Fibroblast of pulmonary artery (primary cell): ENCODE data around the gene TCF7L1.
"Not testable (repeated sequence)": the region's sequence is repeated elsewhere in the genome, so short reads cannot be mapped to it uniquely, and the experiment has no call there.

ENCODE experiments used
- DNase-seq: peaks from one replicate; pipeline ENCODE4 v3.0.0-alpha.2; 2010; ENCODE audit warnings: low read depth
- H3K4me3 ChIP-seq: replicated peaks from 2 replicates; pipeline ENCODE4 v1.5.1; 2011; ENCODE audit warnings: low read depth, mild to moderate bottlenecking, control low read depth, low read length, moderate library complexity
- CTCF ChIP-seq: IDR thresholded peaks from 2 replicates; pipeline ENCODE4 v1.5.1; 2011; ENCODE audit warnings: mild to moderate bottlenecking, control low read depth, low read length, inconsistent platforms; ENCODE audit errors: missing control alignments

The TCF7L1 gene

GRCh38 chr2:85114586-85115330, 18.4 kb upstream of the TCF7L1 start:
- no peak for TF ChIP-seq CTCF
- no peak overlapping the region for H3K4me3 ChIP-seq

GRCh38 chr2:85116207-85116606, 17.0 kb upstream of the TCF7L1 start:
- no peak for TF ChIP-seq CTCF
- no peak overlapping the region for H3K4me3 ChIP-seq
- DNase-seq, result no peak

More at GRCh38 chr2:85114586-85115330, 18.4 kb upstream of the TCF7L1 start:
- no peak for DNase-seq

GRCh38 chr2:85119900-85120299, 13.3 kb upstream of the TCF7L1 start:
- no peak for TF ChIP-seq CTCF
- no peak for DNase-seq
- no peak overlapping the region for H3K4me3 ChIP-seq

- H3K4me3 ChIP-seq, result no peak overlapping the region
- no peak for TF ChIP-seq CTCF
- DNase-seq, result no peak
These were observed 12.8 kb upstream of the TCF7L1 start for GRCh38 chr2:85120363-85120762.

- H3K4me3 ChIP-seq, DNase-seq: not testable (repeated sequence)
These were observed 6.7 kb upstream of the TCF7L1 start for GRCh38 chr2:85126462-85126861.

- H3K4me3 ChIP-seq, result no peak overlapping the region
- TF ChIP-seq CTCF, result no peak
- DNase-seq, result no peak
These were observed 3.3 kb upstream of the TCF7L1 start for GRCh38 chr2:85129861-85130260.

- TF ChIP-seq CTCF, result no peak
- no peak for DNase-seq
- H3K4me3 ChIP-seq, result no peak overlapping the region
These were observed 2.8 kb upstream of the TCF7L1 start for GRCh38 chr2:85130407-85130806.
